ENCODE measurements around the gene HOXA13.

Gene HOXA13

GRCh38 chr7:27215356-27215755 is 15.5 kb upstream of the HOXA13 start:
- no peak overlapping the region for H3K27ac ChIP-seq (ENCODE audit: low read depth, low read length, poor library complexity, severe bottlenecking)
- H3K9me2 ChIP-seq (ENCODE audit: low read depth, low read length): no peaks in the 10 kb centered on the region
- peaks cover 2% of the 10 kb centered on the region for H3K4me1 ChIP-seq (ENCODE audit: insufficient read depth, low read length, severe bottlenecking)
- H2AFZ ChIP-seq (ENCODE audit: low read length): no peak overlapping the region
- H3K9ac ChIP-seq (ENCODE audit: low read length): no peak overlapping the region
- no peaks in the 10 kb centered on the region for H3F3A ChIP-seq (ENCODE audit: insufficient read depth, low read length)
- H3K4me2 ChIP-seq (ENCODE audit: low read length): no peak overlapping the region
- no peak overlapping the region for H3K4me3 ChIP-seq (ENCODE audit: low read depth, low read length, poor library complexity, severe bottlenecking)
- peaks cover 8% of the 10 kb centered on the region; the same call in 1 of the 2 replicates for H3K27me3 ChIP-seq (ENCODE audit: insufficient read depth, low read length)
- no peaks in the 10 kb centered on the region for H3K79me2 ChIP-seq (ENCODE audit: insufficient read depth, low read length)
- no peaks in the 10 kb centered on the region for H3K9me3 ChIP-seq (ENCODE audit: low read length)
- TF ChIP-seq EZH2 (IDR thresholded peaks at IDR 0.05; ENCODE audit: borderline replicate concordance, low read length): no peak
- TF ChIP-seq, protein P1, sequence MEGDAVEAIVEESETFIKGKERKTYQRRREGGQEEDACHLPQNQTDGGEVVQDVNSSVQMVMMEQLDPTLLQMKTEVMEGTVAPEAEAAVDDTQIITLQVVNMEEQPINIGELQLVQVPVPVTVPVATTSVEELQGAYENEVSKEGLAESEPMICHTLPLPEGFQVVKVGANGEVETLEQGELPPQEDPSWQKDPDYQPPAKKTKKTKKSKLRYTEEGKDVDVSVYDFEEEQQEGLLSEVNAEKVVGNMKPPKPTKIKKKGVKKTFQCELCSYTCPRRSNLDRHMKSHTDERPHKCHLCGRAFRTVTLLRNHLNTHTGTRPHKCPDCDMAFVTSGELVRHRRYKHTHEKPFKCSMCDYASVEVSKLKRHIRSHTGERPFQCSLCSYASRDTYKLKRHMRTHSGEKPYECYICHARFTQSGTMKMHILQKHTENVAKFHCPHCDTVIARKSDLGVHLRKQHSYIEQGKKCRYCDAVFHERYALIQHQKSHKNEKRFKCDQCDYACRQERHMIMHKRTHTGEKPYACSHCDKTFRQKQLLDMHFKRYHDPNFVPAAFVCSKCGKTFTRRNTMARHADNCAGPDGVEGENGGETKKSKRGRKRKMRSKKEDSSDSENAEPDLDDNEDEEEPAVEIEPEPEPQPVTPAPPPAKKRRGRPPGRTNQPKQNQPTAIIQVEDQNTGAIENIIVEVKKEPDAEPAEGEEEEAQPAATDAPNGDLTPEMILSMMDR (IDR thresholded peaks at IDR 0.05; ENCODE audit: low read length): no peak
- no peaks in the 10 kb centered on the region for H4K20me1 ChIP-seq (ENCODE audit: insufficient read depth, low read length)
- H3K36me3 ChIP-seq (ENCODE audit: insufficient read depth, low read length): no peaks in the 10 kb centered on the region

DNA sequence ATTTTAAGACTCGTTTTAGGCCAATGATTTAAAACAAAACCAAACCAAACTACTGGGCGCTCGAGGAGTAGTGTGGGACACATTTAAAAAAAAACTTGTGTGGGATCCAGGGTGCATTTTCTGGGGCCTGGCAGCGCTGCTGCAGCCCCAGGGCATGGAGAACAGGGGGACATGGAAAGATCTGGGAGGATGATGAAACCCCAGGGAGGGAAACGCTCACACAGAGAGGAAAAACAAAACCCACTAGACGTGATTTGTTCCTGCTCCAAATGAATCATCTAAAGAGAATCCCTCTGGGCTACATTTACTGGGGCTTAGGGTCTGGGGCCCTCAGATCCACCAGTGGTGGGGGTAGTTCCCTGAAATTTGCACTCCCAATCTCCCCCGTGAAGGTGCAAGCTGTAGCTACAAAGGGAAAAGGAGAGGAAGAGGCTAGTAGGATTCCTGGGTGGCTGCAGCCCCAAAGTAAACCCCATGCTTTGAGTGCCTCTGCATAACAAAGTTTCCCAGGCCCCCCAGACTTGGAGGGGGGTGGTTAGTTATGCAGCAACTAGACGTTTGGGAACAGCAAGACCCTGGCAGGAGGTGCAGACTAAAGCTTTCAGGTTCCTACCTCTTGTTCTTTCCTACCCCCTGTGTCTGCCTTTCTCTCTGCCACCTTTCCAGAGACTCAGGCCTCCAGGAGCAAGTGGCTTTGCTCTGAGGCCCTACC is 14.5 kb upstream of the HOXA13 start:
- H2AFZ ChIP-seq (ENCODE audit: low read length): no peak overlapping the region
- TF ChIP-seq, protein P1 (IDR thresholded peaks at IDR 0.05; ENCODE audit: low read length): no peak
- TF ChIP-seq EZH2 (IDR thresholded peaks at IDR 0.05; ENCODE audit: borderline replicate concordance, low read length): no peak
- H3K79me2 ChIP-seq (ENCODE audit: insufficient read depth, low read length): no peaks in the 10 kb centered on the region
- H3K36me3 ChIP-seq (ENCODE audit: insufficient read depth, low read length): no peaks in the 10 kb centered on the region
- H3K27ac ChIP-seq (ENCODE audit: low read depth, low read length, poor library complexity, severe bottlenecking): no peak overlapping the region
- no peaks in the 10 kb centered on the region for H3K4me1 ChIP-seq (ENCODE audit: insufficient read depth, low read length, severe bottlenecking)
- no peaks in the 10 kb centered on the region for H3K9me3 ChIP-seq (ENCODE audit: low read length)
- H4K20me1 ChIP-seq (ENCODE audit: insufficient read depth, low read length): no peaks in the 10 kb centered on the region
- no peak overlapping the region for H3K4me2 ChIP-seq (ENCODE audit: low read length)
- peaks cover 8% of the 10 kb centered on the region; the same call in 1 of the 2 replicates for H3K27me3 ChIP-seq (ENCODE audit: insufficient read depth, low read length)
- no peak overlapping the region for H3K4me3 ChIP-seq (ENCODE audit: low read depth, low read length, poor library complexity, severe bottlenecking)
- no peaks in the 10 kb centered on the region for H3F3A ChIP-seq (ENCODE audit: insufficient read depth, low read length)
- no peaks in the 10 kb centered on the region for H3K9me2 ChIP-seq (ENCODE audit: low read depth, low read length)
- no peak overlapping the region for H3K9ac ChIP-seq (ENCODE audit: low read length)

DNA sequence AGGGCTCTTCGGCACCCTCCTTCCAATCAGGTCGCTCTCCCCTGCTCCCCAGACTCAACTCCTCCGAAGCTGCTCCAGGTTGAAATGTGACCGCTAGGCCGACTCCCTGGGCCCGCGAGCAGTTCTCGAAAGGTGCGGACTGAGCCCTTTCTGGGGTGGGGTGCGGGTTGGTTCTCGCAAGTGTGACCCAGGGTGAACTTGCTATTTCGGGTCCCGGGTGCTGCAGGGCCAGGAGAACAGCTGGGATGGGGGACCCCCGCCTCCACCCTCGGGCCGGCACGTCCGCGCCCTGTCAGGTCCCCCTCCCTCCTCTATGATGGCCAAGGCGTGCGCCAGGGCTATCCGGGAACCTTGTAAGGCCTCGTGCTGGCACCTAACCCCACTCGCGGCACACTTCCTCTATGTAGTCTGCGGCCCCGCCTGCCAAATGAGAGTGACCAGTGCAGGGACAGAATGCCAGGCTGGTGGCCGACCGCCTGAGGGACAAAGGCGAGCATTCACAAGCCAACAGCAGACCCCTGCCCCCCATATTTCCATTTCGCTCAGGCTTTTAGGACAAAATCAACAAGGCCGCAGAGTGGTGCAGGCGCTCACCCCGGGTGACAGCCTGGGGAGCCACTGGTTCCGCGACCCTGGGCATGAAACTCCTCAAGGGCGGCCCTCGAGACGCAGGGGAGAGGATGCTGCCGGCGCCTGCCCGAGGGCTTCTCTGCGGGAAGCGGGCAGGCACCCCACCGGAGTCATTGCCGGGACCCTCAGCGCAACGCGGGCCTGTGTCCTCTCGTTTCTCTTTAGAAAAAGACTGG is 13.7 kb upstream of the HOXA13 start:
- no peaks in the 10 kb centered on the region for H3K9me3 ChIP-seq (ENCODE audit: low read length)
- no peaks in the 10 kb centered on the region for H3K9me2 ChIP-seq (ENCODE audit: low read depth, low read length)
- no peak overlapping the region for H2AFZ ChIP-seq (ENCODE audit: low read length)
- H3K79me2 ChIP-seq (ENCODE audit: insufficient read depth, low read length): no peaks in the 10 kb centered on the region
- no peak overlapping the region for H3K4me2 ChIP-seq (ENCODE audit: low read length)
- H3K9ac ChIP-seq (ENCODE audit: low read length): no peak overlapping the region
- H3K27ac ChIP-seq (ENCODE audit: low read depth, low read length, poor library complexity, severe bottlenecking): no peak overlapping the region
- no peak for TF ChIP-seq EZH2 (IDR thresholded peaks at IDR 0.05; ENCODE audit: borderline replicate concordance, low read length)
- TF ChIP-seq, protein P1 (IDR thresholded peaks at IDR 0.05; ENCODE audit: low read length): no peak
- no peaks in the 10 kb centered on the region for H3K4me1 ChIP-seq (ENCODE audit: insufficient read depth, low read length, severe bottlenecking)
- peaks cover 10% of the 10 kb centered on the region for H3K27me3 ChIP-seq (ENCODE audit: insufficient read depth, low read length)
- H4K20me1 ChIP-seq (ENCODE audit: insufficient read depth, low read length): no peaks in the 10 kb centered on the region
- no peak overlapping the region for H3K4me3 ChIP-seq (ENCODE audit: low read depth, low read length, poor library complexity, severe bottlenecking)
- no peaks in the 10 kb centered on the region for H3K36me3 ChIP-seq (ENCODE audit: insufficient read depth, low read length)
- no peaks in the 10 kb centered on the region for H3F3A ChIP-seq (ENCODE audit: insufficient read depth, low read length)

Data from OCI-LY1 (cell line).